Glomerular endothelial cell (primary cell): ENCODE data around the gene TSFM. TPM values are rescaled to one million over a fixed set of nuclear protein-coding genes. Genes with fewer than 3 reads are reported as not detected.

ENCODE experiments used
- DNase-seq: peaks from one replicate; pipeline ENCODE4 v3.0.0-alpha.2; 2011; ENCODE audit warnings: low read depth, low spot score; ENCODE audit errors: extremely low read depth
- total RNA-seq: library from RNA; depleted of rRNA; stranded (reverse); fragments of >200 nt; gene quantifications from 2 replicates; pipeline ENCODE4 v1.2.3, GENCODE V29; 2015

Gene TSFM
- total RNA-seq, 1 donor from 2014 or later = 25.3 TPM

GRCh38 chr12:57777911-57778310 is 4.7 kb upstream of the TSFM start:
- DNase-seq = no peak

GRCh38 chr12:57779736-57780135 is 2.9 kb upstream of the TSFM start:
- DNase-seq = no peak

- DNase-seq = no peak
Measured at GRCh38 chr12:57780284-57780897, 2.2 kb upstream of the TSFM start.

GRCh38 chr12:57781244-57781643 is 1.3 kb upstream of the TSFM start:
- DNase-seq = no peak

GRCh38 chr12:57781801-57782200 is 786 bp upstream of the TSFM start:
- DNase-seq = no peak

- no peak for DNase-seq
Measured at GRCh38 chr12:57782243-57782607, 362 bp upstream of the TSFM start.

- DNase-seq = no peak
Measured at GRCh38 chr12:57783466-57783801, 847 bp downstream of the TSFM start.

GRCh38 chr12:57783861-57784260 is 1.3 kb downstream of the TSFM start:
- DNase-seq = no peak

- no peak for DNase-seq
Measured at GRCh38 chr12:57793920-57794319, 11.3 kb downstream of the TSFM start.

- no peak for DNase-seq
Measured at GRCh38 chr12:57795354-57795753, 12.8 kb downstream of the TSFM start.

- no peak for DNase-seq
Measured at GRCh38 chr12:57796996-57797395, 14.4 kb downstream of the TSFM start.

- DNase-seq = no peak
Measured at GRCh38 chr12:57797933-57798332, 15.3 kb downstream of the TSFM start.

GRCh38 chr12:57800965-57801364 is 18.4 kb downstream of the TSFM start:
- DNase-seq = no peak

GRCh38 chr12:57802607-57803006 is 20.0 kb downstream of the TSFM start:
- DNase-seq = no peak

- no peak for DNase-seq
Measured at GRCh38 chr12:57803319-57803893, 20.8 kb downstream of the TSFM start.

- DNase-seq = no peak
Measured at GRCh38 chr12:57806677-57807076, 24.1 kb downstream of the TSFM start.

- DNase-seq = no peak
Measured at GRCh38 chr12:57807285-57807684, 24.7 kb downstream of the TSFM start.

- DNase-seq = no peak
Measured at GRCh38 chr12:57808351-57808750, 25.8 kb downstream of the TSFM start.

GRCh38 chr12:57809425-57809824 is 26.8 kb downstream of the TSFM start:
- no peak for DNase-seq

- DNase-seq = no peak
Measured at GRCh38 chr12:57810450-57810849, 27.9 kb downstream of the TSFM start.

- no peak for DNase-seq
Measured at GRCh38 chr12:57811028-57811755, 28.6 kb downstream of the TSFM start.
